HepG2 (cell line): Measurements from ENCODE around the gene GNL2. TPM values are rescaled to one million over a fixed set of nuclear protein-coding genes. Genes with fewer than 3 reads are reported as not detected.

Experiments used
- ATAC-seq: fragments of 200-7000 bp; cut with Tn5 transposase; 3 replicates; pipeline ENCODE4 v1.9.1; 2020; ENCODE audit warnings: mild to moderate bottlenecking, moderate library complexity
- BruUV-seq: library from RNA; stranded (reverse); fragments of 400-500 nt; replicated peaks from 2 replicates; lab custom pipeline; 2021; lab: Mats Ljungman, UMichigan
- CTCF ChIA-PET: fragments of 300-600 bp; formaldehyde crosslinking; extraction: SDS; loops from one replicate; lab custom pipeline; 2021; ENCODE audit warnings: low total read pairs, inconsistent platforms, low intra/inter-chr PET ratio; lab: Yijun Ruan, JAX
- POLR2A ChIA-PET: fragments of 350-600 bp; sonication (Branson Sonifier 250); formaldehyde crosslinking; loops from one replicate; lab custom pipeline; 2020; ENCODE audit warnings: antibody characterized with exemption, inconsistent platforms; lab: Yijun Ruan, JAX
- DNase-seq: peaks from one replicate; pipeline ENCODE4 v3.0.0-alpha.2; 2015; ENCODE audit warnings: low spot score
- FAIRE-seq: peaks from 3 replicates; lab custom pipeline; 2011; peaks lifted over from hg19 to GRCh38; lab: Jason Lieb, UNC
- H2AFZ ChIP-seq: one replicate; pipeline ENCODE4 v1.6.1; 2011; ENCODE audit warnings: low read length, inconsistent platforms
- H3K27ac ChIP-seq: fragments of 300-600 bp; 3 replicates; pipeline ENCODE4 v1.8.0; 2011; ENCODE audit warnings: mixed run types, mild to moderate bottlenecking, mixed read lengths, low read length, inconsistent platforms; ENCODE audit not compliant: insufficient read depth; ENCODE audit errors: extremely low read length
- H3K27me3 ChIP-seq, 2 experiments: fragments of 200-600 bp in 1 of 2; 2 replicates in 1 of 2; 3 replicates in 1 of 2; pipeline versions ENCODE4 v1.6.0 to v1.8.0; 2011; ENCODE audit warnings: low read length in 2 of 2, mild to moderate bottlenecking in 2 of 2, moderate library complexity in 2 of 2, inconsistent platforms in 1 of 2; ENCODE audit not compliant: insufficient read depth in 2 of 2, control insufficient read depth in 1 of 2
- H3K36me3 ChIP-seq, 2 experiments: fragments of 200-600 bp in 1 of 2; replicated peaks in 1 of 2; 2 replicates in 1 of 2; 3 replicates in 1 of 2; pipeline versions ENCODE4 v1.5.1 to v1.8.0; 2011; ENCODE audit warnings: low read length in 2 of 2, inconsistent platforms in 1 of 2; ENCODE audit not compliant: insufficient read depth in 2 of 2, control insufficient read depth in 1 of 2
- H3K4me1 ChIP-seq: 2 replicates; pipeline ENCODE4 v1.5.1; 2012; ENCODE audit warnings: low read length, inconsistent platforms; ENCODE audit not compliant: insufficient read depth
- H3K4me2 ChIP-seq: 2 replicates; pipeline ENCODE4 v1.6.0; 2011; ENCODE audit warnings: low read depth, low read length, inconsistent platforms
- H3K4me3 ChIP-seq, 3 experiments: fragments of 200-600 bp in 1 of 3; sonication (generic), shearing (Covaris generic) in 1 of 3; replicated peaks in 1 of 3; 2 replicates each; pipeline ENCODE4 v1.5.1; 2011 to 2016; ENCODE audit warnings: low read length in 3 of 3, inconsistent platforms in 2 of 3, low read depth in 2 of 3, mild to moderate bottlenecking in 2 of 3, control low read depth in 1 of 3, mixed read lengths in 1 of 3; ENCODE audit not compliant: insufficient read depth in 1 of 3
- H3K79me2 ChIP-seq: one replicate; pipeline ENCODE4 v1.6.1; 2011; ENCODE audit warnings: low read length, inconsistent platforms; ENCODE audit not compliant: insufficient read depth
- H3K9ac ChIP-seq: 2 replicates; pipeline ENCODE4 v1.6.0; 2011; ENCODE audit warnings: mild to moderate bottlenecking, low read depth, low read length, inconsistent platforms; ENCODE audit not compliant: insufficient read depth
- H3K9me3 ChIP-seq: 2 replicates; pipeline ENCODE4 v1.5.1; 2012; ENCODE audit warnings: mild to moderate bottlenecking, low read length
- H4K20me1 ChIP-seq: 2 replicates; pipeline ENCODE4 v1.6.0; 2011; ENCODE audit warnings: inconsistent platforms, mild to moderate bottlenecking, low read length, moderate library complexity; ENCODE audit not compliant: insufficient read depth
- EZH2 ChIP-seq: conservative IDR thresholded peaks from 2 replicates; pipeline ENCODE4 v1.6.1; 2012; ENCODE audit warnings: mild to moderate bottlenecking, low read depth, low read length, moderate library complexity
- HOMEZ ChIP-seq: IDR thresholded peaks from 2 replicates; pipeline ENCODE4 v1.6.1; 2016; ENCODE audit warnings: low read depth
- JDP2 ChIP-seq: sonication (generic); formaldehyde crosslinking; IDR thresholded peaks from 2 replicates; pipeline ENCODE4 v1.8.1; 2022; ENCODE audit warnings: missing genetic modification reagents, borderline replicate concordance
- KDM3A ChIP-seq: IDR thresholded peaks from 2 replicates; pipeline ENCODE4 v1.6.1; 2018; ENCODE audit warnings: low read depth, missing compliant biosample characterization
- MTA1 ChIP-seq: sonication (generic); formaldehyde crosslinking; IDR thresholded peaks from 2 replicates; pipeline ENCODE4 v1.4.0; 2020; ENCODE audit warnings: missing genetic modification reagents, mild to moderate bottlenecking, borderline replicate concordance
- NFATC3 ChIP-seq: sonication (generic); formaldehyde crosslinking; IDR thresholded peaks from 2 replicates; pipeline ENCODE4 v1.5.1; 2020; ENCODE audit warnings: mild to moderate bottlenecking, missing genetic modification reagents
- SALL1 ChIP-seq: sonication (generic); formaldehyde crosslinking; IDR thresholded peaks from 2 replicates; pipeline ENCODE4 v1.8.0; 2022; ENCODE audit warnings: mild to moderate bottlenecking, missing genetic modification reagents
- SOX5 ChIP-seq: IDR thresholded peaks from 2 replicates; pipeline ENCODE4 v1.6.1; 2016; ENCODE audit warnings: borderline replicate concordance
- SRY ChIP-seq: sonication (generic); formaldehyde crosslinking; IDR thresholded peaks from 2 replicates; pipeline ENCODE4 v1.8.0; 2022; ENCODE audit warnings: mild to moderate bottlenecking, missing genetic modification reagents
- TAF15 ChIP-seq: fragments of 200-400 bp; formaldehyde crosslinking; IDR thresholded peaks from one replicate; pipeline ENCODE4 v1.6.1; 2018; ENCODE audit warnings: mild to moderate bottlenecking, low read depth, low read length; ENCODE audit not compliant: poor library complexity, severe bottlenecking
- ZNF160 ChIP-seq: sonication (generic); formaldehyde crosslinking; IDR thresholded peaks from 2 replicates; pipeline ENCODE4 v1.8.0; 2022; ENCODE audit warnings: mild to moderate bottlenecking, inconsistent platforms, missing genetic modification reagents
- ZNF354B ChIP-seq: sonication (generic); formaldehyde crosslinking; IDR thresholded peaks from 2 replicates; pipeline ENCODE4 v1.8.0; 2022; ENCODE audit warnings: mild to moderate bottlenecking, missing genetic modification reagents
- ZNF546 ChIP-seq: sonication (generic); formaldehyde crosslinking; conservative IDR thresholded peaks from 2 replicates; pipeline ENCODE4 v1.8.1; 2023; ENCODE audit warnings: mild to moderate bottlenecking, missing genetic modification reagents
- ZNF558 ChIP-seq: sonication (generic); formaldehyde crosslinking; IDR thresholded peaks from 2 replicates; pipeline ENCODE4 v1.9.0; 2022; ENCODE audit warnings: mild to moderate bottlenecking, missing genetic modification reagents, borderline replicate concordance
- ZNF792 ChIP-seq: IDR thresholded peaks from 2 replicates; pipeline ENCODE4 v1.6.1; 2016
- WGBS: methylation state at CpG from one replicate; pipeline ENCODE4 v1.1.6; 2017; ENCODE audit warnings: low lambda C conversion rate; 5-methylcytosine and 5-hydroxymethylcytosine counted together
- in situ Hi-C: cut with HindIII; loops from 2 replicates; pipeline ENCODE4 v1.10.0; 2017; ENCODE audit warnings: low pct_unique_long_range_greater_than_20kb; ENCODE audit not compliant: extremely low pct_ligation_motif_present
- intact Hi-C: fragments of 100-400 bp; cut with micrococcal nuclease; formaldehyde crosslinking; loops from one replicate; pipeline ENCODE4 v1.10.0; 2022; ENCODE audit not compliant: unreplicated experiment
- polyA plus RNA-seq, 8 experiments: library from polyadenylated mRNA; depleted of rRNA in 3 of 8; stranded (reverse) in 7 of 8; unstranded in 1 of 8; fragments of >200 nt; fragmentation: Illumina TruSeq in 4 of 8; extraction: Trizol in 4 of 8; gene quantifications; 2 replicates each; pipeline versions ENCODE4 v1.2.1 to v1.2.3, GENCODE V29; 2011 to 2016; ENCODE audit warnings: low read depth in 4 of 8, missing spikeins in 1 of 8, mixed read lengths in 1 of 8; ENCODE audit not compliant: insufficient read depth in 1 of 8
- total RNA-seq, 5 experiments: library from RNA; depleted of rRNA; stranded (reverse); fragments of >200 nt; fragmentation: Illumina TruSeq; extraction: Trizol; gene quantifications; 2 replicates each; pipeline ENCODE4 v1.2.3, GENCODE V29; 2016; ENCODE audit warnings: low read depth in 1 of 5

The GNL2 gene
- total and polyA plus RNA-seq, 2 of the 13 experiments (the other 11 are each of a cell fraction or from before 2014, with no cell fraction given): 32.1 to 72.1 TPM

- Histone ChIP-seq H3K4me1 (no peaks in the 10 kb centered on the region), H3K27me3 (peaks cover 24 to 95% of the 10 kb centered on the region in 2 experiments), H3K27ac (no peak overlapping the region), H3K4me2 (no peak overlapping the region), H3K4me3 (no peak overlapping the region), H2AFZ (no peak overlapping the region), H3K9ac (no peak overlapping the region), H3K36me3 (no peaks in the 10 kb centered on the region), H4K20me1 (no peaks in the 10 kb centered on the region), H3K79me2 (no peaks in the 10 kb centered on the region), H3K9me3 (no peaks in the 10 kb centered on the region)
- in situ Hi-C loops: no loop called here
- intact Hi-C loops: no loop called here
- 45% methylated on average over 11 of the region's 20 CpGs for WGBS
- ChIA-PET CTCF (no interaction called here), POLR2A (no interaction called here)
- peak; percentile 27; the same call in 1 of the 2 replicates for TF ChIP-seq EZH2
- no peak for TF ChIP-seq MTA1
- ATAC-seq (no peak), DNase-seq (no peak), FAIRE-seq (no peak)
- no TSS peak for BruUV-seq
Observed at GRCh38 chr1:37633938-37634243, 38.2 kb upstream of the GNL2 start.

GRCh38 chr1:37633040-37633937 lies 37.6 kb upstream of the GNL2 start:
- H3K9ac ChIP-seq: no peak overlapping the region
- no peaks in the 10 kb centered on the region for H3K36me3 ChIP-seq
- H3K4me1 ChIP-seq: no peaks in the 10 kb centered on the region
- no peak overlapping the region for H2AFZ ChIP-seq
- no peak overlapping the region for H3K4me2 ChIP-seq
- no peak for FAIRE-seq
- H4K20me1 ChIP-seq: no peaks in the 10 kb centered on the region
- ChIA-PET CTCF (no interaction called here), POLR2A (no interaction called here)
- TF ChIP-seq ZNF354B (CRISPR knock-in tag) (no peak), SALL1 (CRISPR knock-in tag) (no peak), NFATC3 (no peak), TAF15 (no peak), ZNF160 (CRISPR knock-in tag) (no peak), JDP2 (CRISPR knock-in tag) (no peak), ZNF792 (CRISPR knock-in tag) (no peak), HOMEZ (CRISPR knock-in tag) (no peak), ZNF558 (CRISPR knock-in tag) (no peak), KDM3A (no peak), SRY (CRISPR knock-in tag) (no peak), ZNF546 (CRISPR knock-in tag) (no peak), SOX5 (CRISPR knock-in tag) (no peak)
- in situ Hi-C loops: no loop called here
- intact Hi-C loops: no loop called here
- no peaks in the 10 kb centered on the region for H3K9me3 ChIP-seq
- H3K27ac ChIP-seq: no peak overlapping the region
- no peak for DNase-seq
- no peak for ATAC-seq
- H3K4me3 ChIP-seq: no peak overlapping the region
- WGBS: 8% methylated on average over 20 of the region's 31 CpGs
- peaks cover 24 to 95% of the 10 kb centered on the region in 2 experiments for H3K27me3 ChIP-seq
- BruUV-seq: no TSS peak
- H3K79me2 ChIP-seq: no peaks in the 10 kb centered on the region
